Amniotic stem cell (primary cell): ENCODE results near the gene SPTBN1.

Experiments used
- DNase-seq: peaks from one replicate; lab custom pipeline; 2025; lab: John Stamatoyannopoulos, UW

SPTBN1 gene

GRCh38 chr2:54632733-54633692, 176.9 kb downstream of the SPTBN1 start:
- DNase-seq: no peak

- DNase-seq: no peak
Measured at GRCh38 chr2:54634021-54634420, 177.9 kb downstream of the SPTBN1 start.

DNA sequence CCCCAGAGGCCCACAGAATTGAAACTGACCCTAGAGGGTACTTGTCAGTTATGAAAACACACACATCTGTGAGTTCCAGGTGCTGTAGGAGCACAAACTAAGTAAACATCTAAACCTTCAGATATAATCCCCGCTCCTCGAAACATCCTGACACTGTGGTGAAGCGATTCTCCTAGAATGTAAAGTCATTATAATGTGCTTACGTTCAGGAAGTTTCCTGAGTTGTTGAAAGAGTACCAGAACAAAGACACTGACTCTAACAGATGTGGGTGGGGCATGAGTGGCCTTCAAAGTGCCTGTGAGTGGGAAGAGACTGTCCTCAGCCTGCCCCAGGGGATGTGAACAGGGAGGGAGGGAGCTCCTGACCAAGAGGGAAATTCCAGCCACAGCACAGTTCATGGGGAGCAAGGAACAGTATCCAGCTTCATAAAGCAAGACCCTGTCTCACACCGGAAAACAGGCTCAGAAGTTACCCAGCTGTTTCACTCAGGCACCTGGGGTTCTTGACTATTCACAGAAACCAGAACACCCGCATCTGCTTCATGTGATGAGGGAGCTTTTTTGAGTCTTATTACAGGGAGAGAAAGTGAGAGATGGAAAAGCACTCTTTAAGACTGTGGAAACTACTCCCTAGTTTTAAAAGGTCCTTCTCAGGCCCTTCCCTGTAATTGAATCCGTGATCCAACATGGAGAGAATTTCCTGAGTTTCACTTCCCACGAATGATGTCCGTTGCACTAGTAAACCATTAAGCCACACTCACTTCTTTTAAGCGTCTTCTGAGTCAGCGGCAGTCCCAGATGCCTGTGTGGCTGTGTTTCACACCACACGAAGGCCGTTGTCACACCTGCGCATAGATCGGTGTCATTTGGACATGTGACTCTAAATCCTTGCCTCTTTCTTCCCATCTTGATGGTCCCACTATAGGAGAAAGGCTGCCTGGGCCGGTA, 178.7 kb downstream of the SPTBN1 start:
- DNase-seq: no peak

DNA sequence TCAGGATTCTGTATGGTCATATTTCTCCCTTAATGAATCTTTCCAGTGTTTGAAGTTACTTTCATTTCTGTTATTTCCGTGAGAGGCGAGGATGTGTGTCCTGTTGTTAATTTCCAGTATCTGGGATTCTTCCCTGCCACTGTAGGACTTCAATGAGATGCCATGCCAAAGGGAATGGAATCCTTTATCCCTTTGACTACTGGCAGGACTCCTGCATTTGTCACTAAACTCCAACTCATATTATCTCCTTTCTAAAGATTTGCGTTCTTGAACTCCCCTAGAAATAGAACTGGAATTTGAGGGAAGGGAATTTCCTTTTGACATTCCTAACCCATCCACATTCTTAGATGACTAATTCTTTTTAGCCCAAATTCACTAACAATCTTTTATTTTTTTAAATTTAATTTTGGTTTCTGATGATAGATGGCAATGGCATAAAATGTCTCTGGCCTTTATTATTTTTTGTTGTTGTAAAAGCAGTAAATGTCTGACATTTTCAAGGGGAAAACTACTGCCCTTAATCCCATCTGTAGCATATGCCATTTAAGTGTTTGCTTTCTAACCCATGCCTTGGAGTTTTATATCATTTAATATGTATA, 179.5 kb downstream of the SPTBN1 start:
- DNase-seq: no peak

- no peak for DNase-seq
Measured at GRCh38 chr2:54636415-54637139, 180.4 kb downstream of the SPTBN1 start.

DNA sequence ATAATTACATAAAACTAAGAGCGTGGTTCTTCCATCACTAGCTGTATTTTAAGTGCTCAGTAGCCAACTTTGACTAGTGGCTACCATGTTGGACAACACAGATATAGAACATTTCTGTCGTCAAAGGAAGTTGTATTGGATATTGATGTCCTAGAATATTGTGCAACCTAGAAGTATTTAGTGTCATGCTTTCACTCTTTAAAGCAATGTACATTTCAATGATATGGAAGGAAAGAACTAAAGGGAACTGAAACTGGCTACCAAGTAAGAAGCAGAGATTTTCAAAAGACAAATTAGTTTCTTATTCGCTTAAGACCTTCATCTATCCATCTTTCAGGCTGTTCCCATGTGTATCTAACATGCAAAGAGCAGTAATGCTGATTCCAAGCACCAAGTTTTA, 182.0 kb downstream of the SPTBN1 start:
- no peak for DNase-seq

GRCh38 chr2:54638774-54639187, 182.7 kb downstream of the SPTBN1 start:
- no peak for DNase-seq

DNA sequence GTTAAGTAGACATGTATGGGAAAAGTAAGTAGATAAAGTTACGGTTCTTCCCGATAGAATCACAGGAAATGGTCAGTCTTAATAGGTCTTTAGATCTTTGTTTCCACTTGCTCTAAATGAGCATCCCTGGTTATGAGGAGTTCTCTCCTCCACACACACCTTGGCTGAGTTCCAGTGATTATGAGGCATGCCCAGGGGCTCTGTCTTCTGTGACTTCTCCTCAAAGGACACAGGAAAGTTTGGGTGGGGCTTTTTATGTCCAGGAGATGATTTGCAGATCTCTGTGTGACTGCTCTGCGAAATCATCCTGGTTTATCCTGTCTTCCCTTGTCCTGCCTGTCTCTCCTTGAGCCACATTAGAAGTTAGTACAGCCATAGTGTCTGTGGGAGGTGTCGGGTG, 183.5 kb downstream of the SPTBN1 start:
- no peak for DNase-seq

GRCh38 chr2:54640834-54641540, 184.9 kb downstream of the SPTBN1 start:
- no peak for DNase-seq

DNA sequence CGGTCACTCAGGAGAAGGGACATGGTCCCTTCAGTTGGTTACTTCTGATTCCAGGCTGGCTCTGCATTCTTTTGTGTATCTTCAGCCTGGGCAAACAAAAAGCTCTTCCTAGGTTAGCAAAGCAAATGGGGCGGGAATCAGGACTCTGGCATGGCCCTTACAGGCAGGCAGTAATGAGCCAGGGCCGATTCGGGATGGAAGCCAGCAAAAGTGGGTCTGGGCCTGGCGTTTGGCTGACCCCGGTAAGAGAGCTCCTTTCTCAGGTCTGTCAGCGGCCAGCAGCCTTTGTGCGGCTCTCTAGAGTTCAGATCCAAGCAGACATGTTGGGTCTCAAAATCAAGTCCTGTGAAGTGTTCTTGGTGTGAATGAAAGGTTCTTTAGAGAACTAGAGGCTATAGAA, 185.9 kb downstream of the SPTBN1 start:
- DNase-seq: no peak

- DNase-seq: no peak
Measured at GRCh38 chr2:54642677-54643430, 186.7 kb downstream of the SPTBN1 start.

DNA sequence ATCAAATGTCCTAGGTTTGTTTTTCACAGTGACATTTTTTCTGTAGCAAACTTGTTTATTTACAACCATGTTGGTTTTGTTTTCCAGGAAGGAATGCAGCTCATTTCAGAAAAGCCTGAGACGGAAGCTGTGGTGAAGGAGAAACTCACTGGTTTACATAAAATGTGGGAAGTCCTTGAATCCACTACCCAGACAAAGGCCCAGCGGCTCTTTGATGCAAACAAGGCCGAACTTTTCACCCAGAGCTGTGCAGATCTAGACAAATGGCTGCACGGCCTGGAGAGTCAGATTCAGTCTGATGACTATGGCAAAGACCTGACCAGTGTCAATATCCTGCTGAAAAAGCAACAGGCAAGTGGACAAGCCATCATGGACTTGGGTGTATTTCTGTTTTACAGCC, 188.1 kb downstream of the SPTBN1 start:
- DNase-seq: no peak

GRCh38 chr2:54646170-54646927, 190.2 kb downstream of the SPTBN1 start:
- DNase-seq: no peak

GRCh38 chr2:54648256-54648655, 192.1 kb downstream of the SPTBN1 start:
- DNase-seq: no peak

- no peak for DNase-seq
Measured at GRCh38 chr2:54649191-54649590, 193.1 kb downstream of the SPTBN1 start.

DNA sequence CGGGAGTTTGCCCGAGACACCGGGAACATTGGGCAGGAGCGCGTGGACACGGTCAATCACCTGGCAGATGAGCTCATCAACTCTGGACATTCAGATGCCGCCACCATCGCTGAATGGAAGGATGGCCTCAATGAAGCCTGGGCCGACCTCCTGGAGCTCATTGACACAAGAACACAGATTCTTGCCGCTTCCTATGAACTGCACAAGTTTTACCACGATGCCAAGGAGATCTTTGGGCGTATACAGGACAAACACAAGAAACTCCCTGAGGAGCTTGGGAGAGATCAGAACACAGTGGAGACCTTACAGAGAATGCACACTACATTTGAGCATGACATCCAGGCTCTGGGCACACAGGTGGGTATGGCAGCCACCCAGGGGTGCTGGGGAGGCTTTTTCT, 193.5 kb downstream of the SPTBN1 start:
- DNase-seq: no peak

DNA sequence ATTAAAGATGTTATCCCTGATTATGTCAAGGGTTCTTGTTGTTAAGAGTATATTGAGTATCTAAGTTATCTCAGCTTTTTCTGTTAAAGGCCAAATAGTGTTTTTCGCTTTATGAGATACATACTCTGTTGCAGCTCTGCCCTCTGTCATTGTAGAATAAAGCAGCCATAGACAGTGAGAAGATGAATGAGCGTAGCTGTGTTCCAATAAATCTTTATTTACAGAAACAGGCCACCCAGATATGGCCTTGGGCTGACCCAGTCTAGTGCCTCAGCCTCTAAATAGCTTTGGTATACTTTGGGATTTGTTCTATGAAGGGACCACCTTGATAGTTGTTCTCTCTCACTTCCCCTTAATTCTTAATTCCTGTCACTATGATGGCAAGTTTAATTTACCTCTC, 194.5 kb downstream of the SPTBN1 start:
- no peak for DNase-seq

- no peak for DNase-seq
Measured at GRCh38 chr2:54651291-54651690, 195.2 kb downstream of the SPTBN1 start.

DNA sequence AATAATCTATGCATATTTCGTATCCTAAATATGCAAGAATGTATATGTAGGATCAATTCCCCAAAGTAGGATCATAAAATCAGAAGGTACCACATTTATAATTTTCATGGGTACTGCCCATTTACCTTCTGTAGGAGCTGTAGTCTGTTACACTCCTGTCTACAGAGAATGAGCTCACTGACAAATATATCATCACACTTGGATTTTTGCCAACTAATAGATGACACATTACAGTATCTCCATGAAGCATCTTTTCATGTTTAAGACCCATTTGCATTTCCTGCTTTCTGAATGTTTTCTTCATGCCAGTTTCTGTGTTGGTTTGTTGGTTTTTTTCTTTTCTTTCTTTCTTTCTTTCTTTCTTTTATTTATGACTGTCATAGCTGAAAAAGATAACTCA, 196.4 kb downstream of the SPTBN1 start:
- no peak for DNase-seq
